Astrocyte (in vitro differentiated cells and primary cell): ENCODE measurements around the gene SEMA6D.

Source experiments
- EZH2 ChIP-seq: IDR thresholded peaks from 2 replicates; pipeline ENCODE4 v1.6.1; 2012; ENCODE audit warnings: mild to moderate bottlenecking, low read length, inconsistent platforms; ENCODE audit not compliant: insufficient read depth
- TF ChIP-seq, protein P1 (sequence below): IDR thresholded peaks from 2 replicates; pipeline ENCODE4 v1.5.1; 2011; ENCODE audit warnings: low read depth, mild to moderate bottlenecking, inconsistent platforms, low read length, moderate library complexity; ENCODE audit not compliant: insufficient read depth

GRCh38 chr15:47820057-47820746 is 102.9 kb downstream of the SEMA6D start:
- TF ChIP-seq, protein P1, sequence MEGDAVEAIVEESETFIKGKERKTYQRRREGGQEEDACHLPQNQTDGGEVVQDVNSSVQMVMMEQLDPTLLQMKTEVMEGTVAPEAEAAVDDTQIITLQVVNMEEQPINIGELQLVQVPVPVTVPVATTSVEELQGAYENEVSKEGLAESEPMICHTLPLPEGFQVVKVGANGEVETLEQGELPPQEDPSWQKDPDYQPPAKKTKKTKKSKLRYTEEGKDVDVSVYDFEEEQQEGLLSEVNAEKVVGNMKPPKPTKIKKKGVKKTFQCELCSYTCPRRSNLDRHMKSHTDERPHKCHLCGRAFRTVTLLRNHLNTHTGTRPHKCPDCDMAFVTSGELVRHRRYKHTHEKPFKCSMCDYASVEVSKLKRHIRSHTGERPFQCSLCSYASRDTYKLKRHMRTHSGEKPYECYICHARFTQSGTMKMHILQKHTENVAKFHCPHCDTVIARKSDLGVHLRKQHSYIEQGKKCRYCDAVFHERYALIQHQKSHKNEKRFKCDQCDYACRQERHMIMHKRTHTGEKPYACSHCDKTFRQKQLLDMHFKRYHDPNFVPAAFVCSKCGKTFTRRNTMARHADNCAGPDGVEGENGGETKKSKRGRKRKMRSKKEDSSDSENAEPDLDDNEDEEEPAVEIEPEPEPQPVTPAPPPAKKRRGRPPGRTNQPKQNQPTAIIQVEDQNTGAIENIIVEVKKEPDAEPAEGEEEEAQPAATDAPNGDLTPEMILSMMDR = no peak
- TF ChIP-seq EZH2 = no peak
